Activated naive CD4-positive, alpha-beta T cell treated with Interleukin-2 at 50 U/mL for 16 hours (primary cell): ENCODE data around the gene CLEC2A.

Source experiments
- DNase-seq: peaks from one replicate; pipeline ENCODE4 v3.0.0-alpha.2; 2020

The CLEC2A gene

DNA sequence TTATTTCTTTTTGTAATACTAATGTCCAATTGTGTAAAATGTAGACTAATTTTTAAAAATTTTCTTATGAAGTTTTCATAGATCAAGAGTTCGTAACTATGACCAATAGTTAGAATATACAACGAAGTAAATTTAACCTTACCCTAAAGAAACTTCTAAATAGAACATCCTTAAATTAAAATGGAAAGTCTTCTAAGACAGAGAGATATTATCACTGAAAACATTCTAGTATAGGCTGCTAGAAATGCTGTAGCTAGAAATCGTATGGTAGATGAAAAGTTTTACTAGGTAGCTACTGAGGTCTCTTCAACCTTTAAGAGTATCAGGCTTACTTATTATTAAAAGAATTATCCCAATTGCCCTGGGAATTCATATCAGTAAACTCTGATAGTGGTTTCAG is 925 bp downstream of the CLEC2A start:
- no peak for DNase-seq

DNA sequence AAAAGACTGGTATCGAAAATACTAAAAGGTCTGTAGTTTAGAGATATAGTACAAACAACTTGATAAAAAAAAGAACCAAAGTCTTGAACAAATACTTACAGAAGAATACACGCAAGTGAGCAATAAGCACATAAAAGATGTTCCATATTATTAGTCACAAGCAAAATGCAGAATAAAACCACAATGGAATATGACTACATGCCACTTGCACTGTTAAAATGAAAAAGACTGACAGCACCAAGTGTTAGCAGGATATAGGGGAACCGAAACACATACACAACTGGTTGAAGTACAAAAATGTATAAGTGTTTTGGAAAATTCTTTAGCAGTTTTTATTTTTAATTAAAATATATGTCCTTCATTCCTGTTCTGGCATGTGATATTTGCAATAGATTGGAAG is 3.6 kb downstream of the CLEC2A start:
- DNase-seq = no peak

DNA sequence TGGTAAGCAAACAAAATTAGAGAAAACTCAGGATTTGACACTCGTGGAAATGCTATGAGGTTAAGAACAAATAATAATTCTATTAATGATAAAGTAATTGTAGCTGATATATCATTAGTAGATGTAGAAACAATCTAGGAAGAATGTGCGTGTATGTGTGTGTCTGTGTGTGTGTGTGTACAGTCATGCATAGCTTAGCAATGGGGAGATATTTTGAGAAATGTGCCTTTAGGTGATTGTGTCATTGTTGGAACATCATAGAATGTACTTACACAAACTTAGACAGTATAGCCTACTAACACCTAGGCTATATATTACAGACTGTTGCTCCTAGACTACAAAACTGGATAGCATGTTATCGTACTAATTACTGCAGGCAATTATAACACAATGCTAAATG is 5.3 kb downstream of the CLEC2A start:
- DNase-seq = no peak

DNA sequence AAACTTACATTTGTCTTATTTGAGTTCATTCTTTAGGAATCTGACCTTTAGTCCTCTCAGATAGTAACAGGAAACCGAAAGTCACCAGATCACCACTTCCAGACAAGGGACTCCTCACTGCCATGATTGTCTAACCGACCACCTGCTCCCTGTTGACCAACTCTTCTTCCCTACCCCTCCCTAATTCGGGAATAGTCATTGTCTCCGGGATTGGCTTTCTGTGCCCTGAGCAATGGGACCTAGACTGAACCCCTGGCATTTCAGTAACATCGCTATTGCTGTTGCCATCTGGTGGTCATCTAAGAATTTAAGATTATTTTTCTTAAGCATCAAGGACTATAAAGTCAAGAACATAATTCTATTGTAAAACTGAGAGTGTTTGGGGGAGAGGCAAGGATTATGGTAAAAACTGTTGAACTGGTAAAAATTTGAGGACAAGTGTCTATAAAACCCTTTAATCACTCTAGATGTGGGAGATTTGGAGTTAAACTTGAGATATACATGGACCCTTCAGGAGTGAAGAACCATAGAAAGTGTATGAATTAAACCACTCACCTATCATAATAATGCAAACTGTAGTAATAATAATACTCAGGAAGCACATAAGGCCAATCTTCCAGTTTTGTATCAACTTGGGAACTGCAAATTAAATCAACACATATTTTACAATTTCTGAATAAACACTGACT is 6.3 kb downstream of the CLEC2A start:
- no peak for DNase-seq

DNA sequence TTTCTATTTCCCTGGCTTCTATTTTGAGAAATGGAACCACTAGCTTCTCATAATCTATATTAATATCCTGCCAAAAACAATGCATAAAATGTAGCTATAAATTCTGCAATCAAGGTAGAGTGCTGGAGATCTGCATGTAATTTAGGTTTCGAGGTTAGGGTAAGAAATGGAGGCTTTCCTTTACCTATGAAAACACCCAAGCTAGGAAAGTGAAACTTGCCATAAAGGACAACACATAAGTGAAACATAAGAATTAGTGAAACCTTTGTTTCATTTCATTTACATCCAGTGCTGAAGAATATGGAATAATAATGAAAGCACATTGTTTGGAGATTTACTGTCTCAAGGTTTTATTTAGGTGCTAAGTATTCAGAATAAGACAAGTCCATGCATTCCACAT is 9.7 kb downstream of the CLEC2A start:
- DNase-seq = no peak

DNA sequence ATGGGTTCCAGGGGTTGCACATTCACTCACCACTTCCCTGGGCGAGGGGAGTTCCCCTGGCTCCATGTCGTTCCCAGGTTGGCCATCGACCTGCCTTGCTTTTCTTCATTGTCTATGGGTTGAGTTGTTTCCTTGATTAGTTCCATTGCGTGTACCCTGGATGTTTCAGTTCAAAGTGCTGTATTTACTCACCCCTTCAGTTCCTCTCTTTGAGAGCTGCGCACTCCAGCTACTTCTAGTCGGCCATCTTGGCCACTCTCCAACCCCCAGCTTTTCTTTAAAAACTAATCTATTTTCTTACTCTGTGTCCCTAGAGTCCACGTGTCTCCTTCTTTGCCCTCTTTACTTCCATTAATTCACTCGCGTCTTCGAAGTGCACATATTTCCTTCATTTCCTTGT is 11.7 kb downstream of the CLEC2A start:
- DNase-seq = no peak

DNA sequence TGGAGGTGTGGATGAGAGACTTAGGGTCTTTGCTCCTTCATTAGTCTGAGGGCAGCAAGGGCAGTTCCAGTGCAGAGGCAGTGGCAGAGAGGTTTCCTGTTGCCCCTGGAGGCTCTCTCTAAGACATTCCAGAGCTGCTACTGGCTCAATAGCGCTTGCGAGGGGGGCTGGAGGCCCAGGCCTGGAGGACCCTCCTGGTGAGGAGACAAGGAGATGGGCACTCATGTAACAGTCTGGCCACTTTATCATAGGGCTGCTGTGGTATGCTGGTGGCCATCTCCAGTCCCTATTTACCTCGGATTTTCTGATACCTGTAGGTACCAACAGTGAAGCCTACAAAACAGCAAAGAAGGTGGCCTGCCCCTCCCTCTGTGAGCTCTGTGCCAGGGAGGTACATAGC is 12.7 kb downstream of the CLEC2A start:
- DNase-seq = no peak

DNA sequence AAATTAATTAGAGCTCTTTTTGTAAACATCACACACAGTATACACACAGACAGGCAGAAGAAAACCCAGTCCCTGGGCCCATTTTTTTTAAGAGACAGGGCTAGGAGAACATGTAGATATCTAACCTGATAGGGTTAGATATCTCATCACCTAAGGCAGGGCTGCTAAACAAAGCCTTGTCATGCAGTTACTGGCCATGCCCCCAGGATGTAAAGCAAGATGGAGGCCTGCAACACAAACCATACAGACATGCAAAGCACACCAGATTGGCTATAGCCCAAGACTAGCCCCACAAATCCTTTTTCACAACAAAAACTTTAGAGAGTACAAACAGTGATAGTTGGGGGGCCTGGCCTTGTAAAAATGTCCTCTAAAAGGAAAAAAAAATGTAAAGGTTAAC is 20.5 kb downstream of the CLEC2A start:
- DNase-seq = no peak

DNA sequence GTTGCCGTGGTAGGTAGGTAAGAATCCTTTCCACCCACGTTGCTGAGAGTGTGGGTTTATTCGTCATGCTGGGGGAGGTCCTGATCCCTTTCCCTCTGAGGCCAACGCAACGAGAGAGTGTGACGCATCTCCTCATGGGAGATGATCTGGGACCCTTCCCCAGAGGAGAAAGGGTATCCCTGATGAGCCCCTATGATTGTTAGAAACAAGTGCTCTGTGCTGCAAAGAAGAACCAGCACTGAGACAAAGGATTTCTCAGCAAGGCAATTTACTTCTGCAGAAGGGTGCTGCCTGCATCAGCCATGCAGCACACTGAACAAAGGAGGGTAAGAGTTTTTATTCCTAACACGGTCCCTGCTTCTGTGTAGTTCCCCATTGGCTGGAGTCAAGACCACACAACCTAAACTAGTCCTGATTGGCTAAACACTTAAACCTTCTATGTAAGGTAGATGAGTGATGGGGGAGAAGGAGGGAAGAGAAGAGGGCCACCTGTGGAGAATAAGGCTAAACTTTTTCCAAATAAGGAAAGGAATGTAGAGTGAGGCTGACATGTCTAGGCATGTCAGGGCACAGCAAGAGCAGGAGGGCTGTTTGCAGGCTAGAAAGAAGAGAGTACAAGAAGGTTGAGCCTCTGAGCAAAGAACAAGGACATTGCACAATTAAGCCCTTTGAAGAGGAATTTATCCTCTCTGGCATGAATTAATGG is 21.3 kb downstream of the CLEC2A start:
- no peak for DNase-seq

DNA sequence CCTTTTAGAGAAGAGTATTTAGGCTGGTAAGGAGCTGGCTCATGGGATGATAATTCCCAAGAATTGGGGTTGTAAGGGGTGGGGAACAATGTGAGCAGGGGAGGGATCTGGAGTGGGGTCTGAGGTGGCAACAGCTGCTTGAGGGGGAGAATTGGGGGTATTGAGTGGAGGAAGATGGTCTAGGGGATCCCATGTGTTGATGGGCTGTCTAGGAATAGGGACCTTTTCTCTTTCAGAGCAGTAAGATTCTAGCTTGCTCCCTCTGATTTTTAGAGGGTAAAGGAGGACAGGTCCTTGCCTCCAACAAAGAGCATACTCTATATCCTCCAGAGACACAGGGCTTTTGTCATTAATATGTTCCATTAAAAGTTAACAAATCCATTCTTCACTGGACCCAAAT is 22.4 kb downstream of the CLEC2A start:
- DNase-seq = no peak

DNA sequence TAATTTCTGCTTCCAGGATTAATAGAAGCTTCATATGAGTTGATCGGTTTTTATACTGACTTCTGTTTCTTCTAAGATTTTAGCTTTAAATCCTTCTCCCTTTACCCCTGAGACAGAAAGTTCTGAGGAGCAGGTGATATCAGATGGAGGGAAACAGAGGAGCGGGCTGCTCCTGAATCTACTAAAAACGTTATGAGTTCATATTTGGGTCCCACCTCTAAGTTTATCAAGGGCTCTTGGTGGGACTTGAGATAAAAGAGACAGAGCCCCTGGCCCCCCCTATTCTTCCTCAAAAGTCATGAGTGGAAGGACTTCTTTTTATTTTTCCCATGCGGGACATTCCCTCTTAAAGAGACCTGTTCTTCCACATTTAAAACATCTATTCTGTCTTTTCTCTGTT is 23.8 kb downstream of the CLEC2A start:
- DNase-seq = no peak

DNA sequence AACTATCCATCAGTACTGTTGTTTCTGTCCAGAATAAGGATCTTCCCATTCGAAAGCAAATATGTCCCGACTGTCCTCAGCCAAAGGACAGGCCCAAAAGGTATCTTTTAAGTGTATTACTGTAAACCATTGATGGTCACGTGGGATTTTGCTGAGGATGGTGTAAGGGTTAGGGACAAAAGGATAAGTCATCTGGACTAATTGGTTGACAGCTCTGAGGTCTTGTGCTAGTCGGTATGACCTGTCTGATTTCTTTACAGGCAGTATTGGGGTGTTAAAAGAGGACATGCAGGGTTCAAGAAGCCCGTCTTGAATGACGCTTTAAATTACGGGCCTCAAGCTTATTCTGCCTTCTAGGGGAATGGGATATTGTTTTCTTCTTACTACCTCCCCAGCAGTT is 24.4 kb downstream of the CLEC2A start:
- DNase-seq = no peak

DNA sequence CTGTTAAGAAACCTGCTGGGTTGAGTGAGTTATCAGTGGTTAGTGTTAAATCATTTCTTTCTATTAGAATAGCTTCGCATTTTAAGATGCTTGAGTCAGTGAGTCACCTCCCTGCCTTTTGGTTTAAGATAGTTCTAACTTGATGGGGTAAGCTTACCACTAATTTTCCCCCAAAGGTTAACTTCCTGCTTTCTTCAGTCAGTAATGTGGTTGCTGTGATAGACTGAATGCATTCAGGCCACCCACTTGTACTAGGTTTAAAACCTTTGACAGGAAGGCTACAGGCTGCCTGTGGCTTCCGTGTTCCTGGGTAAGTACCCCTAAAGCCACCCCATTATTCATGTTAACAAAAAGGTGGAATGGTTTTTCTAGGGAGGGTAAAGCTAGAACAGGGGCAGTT is 25.3 kb downstream of the CLEC2A start:
- peak; percentile 25 for DNase-seq

DNA sequence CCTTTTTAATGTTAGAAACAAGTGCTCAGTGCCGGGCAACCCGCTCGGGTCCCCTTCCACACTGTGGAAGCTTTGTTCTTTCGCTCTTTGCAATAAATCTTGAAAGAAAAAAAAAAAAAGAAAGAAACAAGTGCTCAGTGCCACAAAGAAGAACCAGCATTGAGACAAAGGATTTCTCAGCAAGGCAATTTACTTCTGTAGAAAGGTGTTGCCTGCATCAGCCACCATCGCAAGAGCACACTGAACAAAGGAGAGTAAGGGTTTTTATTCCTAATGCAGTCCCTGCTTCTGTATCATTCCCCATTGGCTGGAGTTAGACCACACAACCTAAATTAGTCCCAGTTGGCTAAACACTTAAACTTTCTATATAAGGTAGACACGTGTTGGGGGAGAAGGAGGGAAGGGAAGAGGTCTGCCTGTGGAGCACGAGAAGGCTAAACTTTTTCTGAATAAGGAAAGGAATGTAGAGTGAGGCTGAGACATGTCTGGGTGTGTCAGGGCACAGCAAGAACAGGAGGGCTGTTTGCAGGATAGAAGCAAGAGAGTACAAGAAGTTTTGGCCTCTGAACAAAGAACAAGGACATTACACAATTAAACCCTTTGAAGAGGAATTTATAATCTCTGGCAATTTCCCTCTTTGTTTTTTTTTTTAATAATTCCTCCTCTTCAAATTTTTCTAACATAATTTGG is 29.5 kb downstream of the CLEC2A start:
- no peak for DNase-seq

DNA sequence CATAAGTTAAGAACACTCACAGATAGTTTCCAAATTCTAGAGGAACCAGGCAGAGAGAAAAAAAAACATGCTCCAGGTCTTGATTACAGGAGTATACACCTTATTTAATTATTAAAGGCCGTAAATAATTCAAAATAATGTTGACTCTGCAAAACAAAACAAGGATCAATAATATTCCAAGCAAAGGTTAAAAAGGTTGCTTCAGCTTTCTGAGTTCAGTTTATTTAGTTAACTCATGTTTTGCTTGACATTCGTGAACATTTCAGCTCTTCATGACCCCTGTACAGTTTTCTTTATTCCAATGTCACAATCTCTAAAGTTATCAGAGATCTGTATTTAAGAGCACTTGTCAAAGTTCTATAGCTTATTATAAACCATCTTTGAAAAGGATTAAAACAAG is 31.2 kb downstream of the CLEC2A start:
- DNase-seq = no peak

DNA sequence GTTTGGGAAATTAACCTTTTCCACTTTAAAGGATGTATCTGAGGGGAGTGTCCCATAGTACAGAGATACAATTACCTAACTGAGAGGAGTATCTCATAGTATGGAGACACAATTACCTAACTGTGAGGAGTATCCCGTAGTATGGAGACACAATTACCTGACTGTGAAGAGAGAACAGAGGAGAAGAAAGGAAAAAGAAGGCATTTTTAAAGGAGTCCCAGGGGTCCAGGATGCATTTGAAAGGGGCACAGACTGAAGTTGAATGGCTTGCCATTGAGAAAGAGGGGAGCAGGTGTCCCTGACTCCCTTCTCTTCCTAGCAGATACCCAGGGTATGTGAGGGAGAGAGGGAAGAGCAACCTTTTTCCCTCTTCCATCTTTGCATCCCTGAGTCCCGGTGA is 33.0 kb downstream of the CLEC2A start:
- DNase-seq = no peak

DNA sequence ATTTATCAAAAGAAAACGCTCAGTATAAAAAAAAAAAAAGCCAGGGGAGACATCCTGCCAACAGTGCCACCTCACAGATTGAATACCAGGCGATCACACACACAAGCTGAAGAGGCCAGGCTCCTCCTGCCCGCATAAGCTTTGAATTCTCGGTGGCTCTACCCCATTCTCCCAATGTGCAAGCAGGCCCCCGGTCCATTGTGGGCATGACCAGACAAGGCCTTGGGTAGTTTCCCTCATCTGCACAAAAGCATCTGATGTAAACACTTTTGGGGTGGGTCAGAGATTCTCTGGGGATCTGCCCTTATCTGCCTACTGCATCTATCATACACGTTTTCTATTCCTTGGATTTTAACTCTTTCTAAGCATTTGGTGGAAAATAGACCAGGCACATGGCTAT is 34.6 kb downstream of the CLEC2A start:
- DNase-seq = no peak

DNA sequence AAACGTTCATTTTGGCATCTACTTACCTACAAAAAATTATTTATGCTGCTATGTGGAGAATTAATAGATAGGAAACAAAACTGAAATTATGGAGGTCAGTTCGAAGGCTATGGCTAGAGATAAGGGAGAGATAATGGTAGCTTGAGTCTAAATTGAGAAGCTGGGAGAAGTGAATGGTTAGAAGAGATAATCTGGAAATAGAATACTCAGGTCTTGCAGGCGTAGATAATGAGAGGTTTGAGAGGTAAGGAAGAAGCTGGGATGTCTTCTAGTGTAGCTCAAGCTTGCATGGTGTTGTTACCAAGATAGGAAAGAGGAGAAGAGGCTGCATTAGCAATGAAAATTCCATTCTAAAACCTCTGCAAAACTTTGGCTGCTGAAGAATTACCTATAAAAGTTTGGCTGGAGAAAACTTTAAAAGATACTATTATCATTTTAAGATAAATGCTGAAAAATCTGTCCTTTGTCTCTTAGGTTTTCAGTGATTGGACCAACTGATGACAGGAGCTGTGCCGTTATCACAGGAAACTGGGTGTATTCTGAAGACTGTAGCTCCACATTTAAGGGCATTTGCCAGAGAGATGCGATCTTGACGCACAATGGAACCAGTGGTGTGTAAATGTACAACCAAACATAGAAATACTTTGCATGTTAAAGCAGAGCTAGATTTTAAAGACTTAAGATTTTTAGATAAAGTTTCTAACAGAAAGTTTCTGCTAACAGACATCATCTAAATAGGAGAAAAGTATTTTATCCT is 36.8 kb downstream of the CLEC2A start:
- no peak for DNase-seq

DNA sequence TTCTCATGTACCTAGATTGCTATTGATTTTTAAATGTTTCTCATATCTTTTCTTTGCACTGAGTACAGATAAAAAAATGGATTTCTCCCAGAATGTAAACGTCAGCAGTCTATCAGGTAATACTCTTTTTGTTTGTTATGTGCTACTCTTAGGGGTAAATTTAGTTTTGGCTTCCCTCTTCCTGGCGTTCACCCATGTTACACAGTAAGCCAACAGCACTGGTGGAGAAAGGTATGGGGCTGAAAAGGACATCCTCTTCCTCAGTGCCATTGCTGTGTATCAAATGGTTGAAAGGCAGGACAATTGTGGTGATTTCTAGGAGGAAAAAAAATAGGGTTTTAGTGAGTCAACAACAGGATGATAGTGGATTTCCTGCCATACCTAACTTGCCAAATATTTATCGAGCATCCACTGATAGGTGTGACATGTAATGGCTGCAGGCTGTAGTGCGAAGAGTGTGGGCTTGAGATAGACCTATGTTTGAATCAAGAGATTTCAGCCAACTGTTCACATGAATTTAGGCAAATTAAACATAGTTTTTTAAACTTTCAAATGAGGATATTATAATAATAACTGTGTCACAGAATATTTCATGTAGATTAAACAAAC is 43.4 kb downstream of the CLEC2A start:
- DNase-seq = no peak

DNA sequence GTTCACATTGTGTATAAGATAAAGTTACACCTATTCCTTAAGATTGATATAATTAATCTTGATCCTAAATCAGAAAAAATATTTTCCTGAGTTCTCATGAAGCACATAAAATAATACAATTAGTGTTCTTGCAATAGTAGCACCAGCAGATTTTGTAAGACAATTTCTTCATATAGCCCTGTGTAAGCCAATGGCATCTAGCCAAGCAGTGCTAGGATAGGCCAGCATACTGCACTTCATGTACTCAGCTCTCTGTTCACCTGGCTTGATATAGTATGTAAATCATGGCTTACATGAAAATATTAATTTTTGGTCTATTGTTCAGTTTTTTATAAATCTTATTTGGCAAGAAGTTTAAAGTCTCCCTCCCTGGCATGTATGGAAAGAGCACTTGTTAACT is 49.0 kb downstream of the CLEC2A start:
- no peak for DNase-seq

DNA sequence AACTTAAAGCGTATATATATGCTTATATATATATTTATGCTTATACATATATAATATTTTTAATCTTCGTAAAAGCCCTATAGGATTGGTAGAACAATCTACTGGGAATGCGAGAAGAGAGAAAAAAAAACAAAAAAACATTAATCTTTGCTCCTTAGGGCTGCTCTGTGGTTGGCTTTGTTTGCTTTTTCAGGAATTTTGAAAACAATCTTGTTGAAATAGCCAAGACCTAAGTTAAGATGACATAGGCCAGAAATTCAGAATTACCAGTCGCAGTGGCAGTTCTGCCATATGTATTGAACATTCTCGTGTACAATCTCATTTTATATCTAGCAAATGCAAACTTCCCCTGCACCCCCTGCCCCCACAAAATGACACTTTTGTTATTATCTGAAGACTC is 50.2 kb downstream of the CLEC2A start:
- no peak for DNase-seq

DNA sequence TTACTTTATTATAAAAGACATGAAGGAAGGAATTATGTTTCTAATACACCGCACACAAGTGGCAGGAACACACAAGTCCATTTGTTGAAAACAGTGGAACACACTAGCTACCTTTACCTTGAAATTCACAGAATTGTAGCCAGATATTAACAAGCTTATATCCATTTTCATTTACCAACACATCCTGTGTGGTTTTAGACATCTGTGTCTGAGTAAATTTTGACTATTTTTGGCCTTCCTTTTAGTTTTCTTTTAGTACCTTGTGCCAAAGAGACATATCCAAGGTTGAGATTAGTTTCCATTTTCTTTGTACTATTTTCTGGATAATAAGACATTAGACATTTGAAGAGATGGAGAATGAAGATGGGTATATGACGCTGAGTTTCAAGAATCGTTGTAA is 50.9 kb downstream of the CLEC2A start, which contains the start of gene KLRF2:
KLRF2 (plus strand) TSS at position 244 of the 400 bp plus-strand sequence; CDS start at position 351, 107 bp downstream.
- DNase-seq = no peak

DNA sequence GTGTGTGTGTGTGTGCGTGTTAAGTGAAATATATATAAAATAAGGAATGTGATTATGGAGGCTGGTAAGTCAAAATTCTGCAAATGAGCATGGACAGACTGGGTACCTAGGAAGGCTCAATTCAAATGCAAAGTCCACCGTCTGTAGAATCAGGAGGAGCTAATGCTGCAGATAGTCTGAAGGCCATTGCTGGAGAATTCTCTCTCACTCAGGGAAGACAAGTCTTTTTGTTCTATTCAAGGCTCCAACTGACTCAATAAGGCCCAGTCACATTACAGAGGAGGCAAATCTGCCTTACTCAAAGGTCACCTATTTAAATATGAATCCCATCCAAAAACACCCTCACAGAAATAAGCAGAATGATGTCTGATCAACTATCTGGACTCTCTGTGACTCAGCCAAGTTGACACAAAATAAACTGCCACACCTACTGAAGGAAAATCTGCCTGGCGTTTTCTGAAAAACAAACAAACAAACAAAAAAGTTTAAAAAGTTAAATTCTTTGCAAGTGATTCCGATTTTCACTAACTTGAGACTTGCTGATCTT is 51.6 kb downstream of the CLEC2A start:
- no peak for DNase-seq
